HTERT RPE-1 (cell line): ENCODE measurements around the gene NSD2.
"Not testable (repeated sequence)": the region's sequence is repeated elsewhere in the genome, so short reads cannot be mapped to it uniquely, and the experiment has no call there.

Experiments
- in situ Hi-C: fragments of 300-500 bp; cut with MboI; formaldehyde crosslinking; loops from 4 replicates; pipeline ENCODE4 v1.14.3; 2020; ENCODE audit warnings: low sequenced_read_pairs

The NSD2 gene

DNA sequence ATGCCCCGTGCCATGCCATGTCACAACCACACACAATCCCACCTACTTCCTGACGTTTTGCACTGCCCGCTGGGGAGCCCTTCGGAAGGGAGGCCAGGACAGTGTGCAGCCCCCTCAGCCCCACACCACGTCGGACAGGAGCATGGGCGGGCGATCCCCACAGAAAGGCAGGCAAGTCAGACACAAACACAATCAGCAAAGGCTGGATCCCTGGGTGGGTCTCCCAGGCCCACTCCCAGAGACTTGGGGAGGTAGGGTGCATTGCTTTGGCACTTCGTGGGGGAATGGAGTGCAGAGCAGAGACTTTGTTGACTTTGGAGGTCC, 29.3 kb upstream of the NSD2 start:
- in situ Hi-C loops = no loop called here

- in situ Hi-C loops = no loop called here
These were observed 28.8 kb upstream of the NSD2 start for GRCh38 chr4:1842339-1842895.

GRCh38 chr4:1842993-1843448, 28.2 kb upstream of the NSD2 start:
- in situ Hi-C loops = no loop called here

DNA sequence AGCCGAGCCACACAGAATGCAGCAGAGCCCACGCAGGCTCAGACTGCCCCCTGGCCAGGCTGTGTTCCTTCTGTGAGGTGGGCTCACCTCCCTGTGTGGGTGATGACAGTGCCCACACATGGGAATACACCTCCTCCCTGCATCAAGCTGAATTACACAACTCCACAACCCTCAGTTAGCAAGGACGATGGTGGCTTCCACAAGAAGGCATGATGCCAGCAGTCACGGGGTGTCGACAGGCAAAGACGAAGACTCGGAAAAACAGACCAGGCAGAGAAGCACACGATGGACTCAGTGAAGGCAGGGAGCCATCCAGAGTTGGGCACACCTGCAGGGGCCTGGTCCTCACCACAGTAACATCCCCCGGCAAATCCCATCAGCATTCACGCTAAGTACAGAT, 27.3 kb upstream of the NSD2 start:
- in situ Hi-C loops = no loop called here

- in situ Hi-C loops = not testable (repeated sequence)
These were observed 26.6 kb upstream of the NSD2 start for GRCh38 chr4:1844618-1845017.

GRCh38 chr4:1846580-1846979, 24.6 kb upstream of the NSD2 start:
- in situ Hi-C loops = no loop called here

GRCh38 chr4:1850276-1850675, 20.9 kb upstream of the NSD2 start:
- in situ Hi-C loops = no loop called here

GRCh38 chr4:1851160-1851559, 20.0 kb upstream of the NSD2 start:
- in situ Hi-C loops = no loop called here

DNA sequence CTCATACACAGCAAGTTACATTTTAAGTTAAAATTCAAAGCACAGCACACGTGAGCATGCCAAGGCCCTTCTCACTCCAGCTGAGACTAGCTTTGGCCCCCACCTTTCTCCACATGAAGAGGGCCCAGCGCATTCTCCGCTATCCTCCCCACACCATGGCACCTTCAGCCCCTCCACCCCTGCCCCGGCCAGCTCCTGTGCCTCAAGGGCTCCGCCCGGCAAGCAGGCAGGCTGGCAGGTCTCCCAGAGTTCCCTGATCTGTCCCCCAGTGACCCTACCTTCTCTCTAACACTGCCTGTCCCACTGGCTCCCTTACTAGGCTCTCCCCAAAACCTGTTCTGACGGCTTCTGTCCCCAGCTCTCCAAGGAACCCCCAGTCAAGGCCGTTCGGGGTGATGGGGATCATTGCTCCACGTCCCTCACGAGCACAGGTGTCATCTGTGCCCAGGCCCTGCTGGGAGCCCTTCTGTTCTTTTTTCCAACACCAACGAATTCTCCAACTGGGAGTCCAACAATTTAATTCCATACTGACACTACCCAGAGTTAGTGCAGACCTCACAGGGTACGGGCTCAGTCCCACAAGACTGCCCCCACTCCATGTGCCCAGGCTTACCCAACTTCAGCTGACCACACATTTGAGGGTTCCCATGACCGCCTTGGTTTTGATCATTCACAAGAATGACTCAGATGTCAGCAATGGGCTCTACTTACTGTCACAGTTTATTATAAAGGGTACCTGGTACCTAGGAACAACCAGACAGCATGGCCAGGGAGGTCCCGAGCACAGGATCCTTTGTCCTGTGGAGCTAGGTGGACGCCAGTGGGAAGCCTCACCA, 19.4 kb upstream of the NSD2 start:
- in situ Hi-C loops = no loop called here

DNA sequence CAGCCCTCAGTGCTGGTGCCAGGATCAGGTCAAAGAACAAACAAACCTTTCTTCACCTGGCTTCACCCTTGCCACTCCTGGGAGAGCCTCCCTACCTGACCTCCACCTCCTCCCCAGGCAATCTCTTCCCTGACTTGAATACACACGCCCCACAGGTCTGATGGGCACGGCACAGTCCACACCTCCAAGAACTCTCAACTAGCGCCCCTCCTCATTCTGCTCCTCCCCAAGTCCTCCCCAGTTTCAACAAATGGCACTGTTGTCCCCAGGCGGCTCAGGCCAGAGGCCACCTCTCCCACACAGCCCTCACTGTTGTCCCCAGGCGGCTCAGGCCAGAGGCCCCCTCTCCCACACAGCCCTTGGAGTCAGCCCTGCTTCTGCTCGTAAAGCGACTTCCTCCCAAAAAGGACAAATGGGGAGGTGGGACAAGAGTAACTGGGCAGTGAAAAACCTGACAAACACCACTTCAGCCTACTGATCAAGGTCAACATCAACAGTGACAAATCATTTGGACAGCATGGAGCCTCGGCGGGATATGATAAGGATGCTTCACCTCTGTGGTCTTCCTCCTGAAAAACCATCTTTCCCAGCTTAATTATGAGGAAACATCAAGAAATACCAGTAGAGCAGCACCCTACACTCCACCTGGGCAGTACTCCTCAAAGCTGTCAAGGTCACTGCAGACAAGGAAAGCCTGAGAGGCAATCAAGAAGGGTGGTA, 18.1 kb upstream of the NSD2 start:
- in situ Hi-C loops = no loop called here

DNA sequence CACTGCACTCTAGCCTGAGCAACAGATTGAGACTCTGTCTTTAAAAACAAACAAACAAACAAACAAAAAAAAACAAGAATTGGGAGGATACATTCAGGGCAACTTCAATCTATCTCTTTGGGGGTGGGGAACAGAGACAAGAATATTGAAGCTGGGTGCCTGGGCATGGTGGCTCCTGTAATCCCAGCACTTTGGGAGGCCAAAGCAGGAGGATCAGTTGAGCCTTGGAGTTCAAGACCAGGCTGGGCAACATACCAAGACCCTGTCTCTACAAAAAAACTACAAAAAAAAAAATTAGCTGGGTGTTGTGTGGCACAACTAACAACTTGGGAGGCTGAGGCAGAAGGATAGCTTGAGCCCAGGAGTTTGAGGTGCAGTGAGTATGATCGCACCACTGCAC, 16.4 kb upstream of the NSD2 start:
- in situ Hi-C loops = no loop called here

DNA sequence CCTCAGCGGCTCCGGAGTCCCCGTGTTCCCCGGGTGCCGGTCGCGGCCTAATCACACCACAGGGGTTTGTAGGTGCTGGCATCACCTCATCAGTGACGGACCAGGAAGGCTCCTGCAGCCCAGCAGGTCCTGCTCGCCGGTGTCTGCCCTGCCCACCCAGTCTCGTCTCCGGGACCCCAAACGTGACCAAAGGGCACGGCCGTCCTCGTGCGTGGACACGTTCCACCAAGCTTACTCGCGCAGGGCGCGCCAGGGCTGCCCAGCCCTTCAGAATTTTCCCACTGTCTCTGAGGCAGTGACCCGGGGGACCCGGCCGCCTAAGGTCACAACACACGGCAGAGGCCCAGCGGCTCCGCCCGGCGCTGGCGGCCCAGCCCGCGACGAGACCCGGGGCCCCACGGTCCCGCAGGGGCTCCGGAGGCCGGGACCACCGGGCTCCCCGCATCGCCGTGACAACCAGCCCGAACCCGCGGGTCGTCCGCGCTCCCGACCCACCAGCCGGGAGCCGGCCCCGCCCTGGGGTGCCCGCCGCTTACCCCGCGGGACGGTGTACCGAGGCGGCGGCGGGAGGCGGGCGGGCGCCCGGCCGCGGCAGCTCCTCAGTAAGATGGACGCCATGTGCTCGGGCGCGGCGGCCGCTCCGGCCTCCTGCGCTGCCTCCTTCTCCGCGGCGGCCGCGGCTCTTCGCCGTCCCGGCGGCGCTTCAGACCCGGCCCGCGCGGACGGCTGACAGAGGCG, 15.7 kb upstream of the NSD2 start:
- in situ Hi-C loops = no loop called here

GRCh38 chr4:1856071-1856942, 14.9 kb upstream of the NSD2 start, which contains the start of gene LETM1:
LETM1 (minus strand) TSS chr4:1856156; CDS start chr4:1855950, 206 bp downstream.
- in situ Hi-C loops = no loop called here

DNA sequence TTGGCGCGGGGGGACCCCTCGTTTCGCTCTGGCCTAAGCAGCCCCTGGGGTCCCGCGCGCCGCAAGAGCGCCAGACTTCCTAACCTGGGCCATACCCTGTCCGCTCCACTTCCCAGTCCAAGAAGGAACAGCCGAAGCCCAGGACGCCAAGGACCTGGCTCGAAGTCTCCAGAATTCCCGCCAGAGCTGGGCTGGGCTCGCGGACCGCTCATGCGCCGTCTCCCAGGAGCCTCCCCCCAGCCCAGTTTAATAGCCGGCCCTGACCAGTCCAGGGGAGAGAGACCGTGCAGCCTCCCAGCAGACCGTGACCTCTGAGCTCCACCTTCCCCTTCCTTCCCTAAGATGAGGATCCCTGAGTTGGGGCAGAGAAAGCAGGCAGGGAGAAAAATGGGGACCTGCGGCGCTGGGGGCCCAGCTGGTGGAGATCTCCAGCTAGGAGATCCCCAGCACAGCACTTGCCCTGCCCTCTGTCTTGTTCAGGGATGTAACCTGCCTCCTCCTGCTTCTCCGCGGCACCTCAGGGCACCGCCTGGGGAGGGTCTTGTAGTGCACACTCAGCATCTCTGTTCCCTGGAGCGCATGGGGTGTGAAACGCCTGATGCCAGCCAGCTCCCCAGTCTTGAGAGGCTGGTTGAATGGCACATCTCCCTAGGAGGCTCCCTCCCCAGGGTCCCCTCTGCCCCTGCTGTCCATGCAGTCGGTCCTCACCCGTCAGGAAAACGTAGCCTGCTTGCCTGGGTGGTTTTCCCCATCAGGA, 14.1 kb upstream of the NSD2 start:
- in situ Hi-C loops = no loop called here

- in situ Hi-C loops = no loop called here
These were observed 13.3 kb upstream of the NSD2 start for GRCh38 chr4:1857931-1858330.

- in situ Hi-C loops = no loop called here
These were observed 11.8 kb upstream of the NSD2 start for GRCh38 chr4:1859389-1859753.

GRCh38 chr4:1862055-1862911, 8.9 kb upstream of the NSD2 start:
- in situ Hi-C loops = no loop called here

DNA sequence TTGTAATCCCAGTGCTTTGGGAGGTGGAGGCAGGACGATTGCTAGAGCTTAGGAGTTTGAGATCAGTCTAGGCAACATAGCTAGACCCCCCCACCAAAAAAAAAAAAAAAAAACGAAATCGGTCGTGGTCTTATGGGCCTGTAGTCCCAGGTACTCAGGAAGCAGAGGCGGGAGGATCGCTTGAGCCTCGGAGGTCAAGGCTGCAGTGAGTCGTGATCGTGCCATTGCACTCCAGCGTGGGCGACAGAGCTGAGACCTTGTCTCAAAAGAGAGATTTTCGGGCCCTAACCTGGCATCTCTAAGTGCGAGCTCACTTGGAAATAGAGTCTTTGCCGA, 8.3 kb upstream of the NSD2 start:
- in situ Hi-C loops = no loop called here
